Karpas-422 (cell line): ENCODE data around the gene KCNJ4. TPM values are rescaled to one million over a fixed set of nuclear protein-coding genes. Genes with fewer than 3 reads are reported as not detected.

Source experiments
- DNase-seq: peaks from one replicate; pipeline ENCODE4 v3.0.0-alpha.2; 2015
- H2AFZ ChIP-seq: fragments of 200-600 bp; sonication (generic); 2 replicates; pipeline ENCODE4 v1.6.1; 2014; ENCODE audit warnings: antibody characterized with exemption, low read length, mixed read lengths
- H3K27ac ChIP-seq: fragments of 200-600 bp; sonication (generic); 2 replicates; pipeline ENCODE4 v1.5.1; 2014; ENCODE audit warnings: mild to moderate bottlenecking, low read length, moderate library complexity
- H3K27me3 ChIP-seq: fragments of 200-600 bp; sonication (generic); 2 replicates; pipeline ENCODE4 v1.6.1; 2014; ENCODE audit warnings: low read length, mixed read lengths
- H3K36me3 ChIP-seq: fragments of 200-600 bp; sonication (generic); 2 replicates; pipeline ENCODE4 v1.6.1; 2014; ENCODE audit warnings: low read length, mixed read lengths; ENCODE audit not compliant: insufficient read depth
- H3K4me1 ChIP-seq: fragments of 200-600 bp; sonication (generic); 2 replicates; pipeline ENCODE4 v1.6.1; 2014; ENCODE audit warnings: mild to moderate bottlenecking, low read length, mixed read lengths
- H3K4me2 ChIP-seq: fragments of 200-600 bp; sonication (generic); 2 replicates; pipeline ENCODE4 v1.6.1; 2014; ENCODE audit warnings: low read length, low read depth, mild to moderate bottlenecking; ENCODE audit not compliant: poor library complexity, severe bottlenecking
- H3K4me3 ChIP-seq: fragments of 200-600 bp; sonication (generic); 2 replicates; pipeline ENCODE4 v1.5.1; 2014; ENCODE audit warnings: mild to moderate bottlenecking, antibody characterized with exemption, low read length, mixed read lengths
- H3K79me2 ChIP-seq: fragments of 200-600 bp; sonication (generic); 2 replicates; pipeline ENCODE4 v1.6.1; 2014; ENCODE audit warnings: mild to moderate bottlenecking, low read length, mixed read lengths
- H3K9ac ChIP-seq: fragments of 200-600 bp; sonication (generic); 2 replicates; pipeline ENCODE4 v1.6.0; 2014; ENCODE audit warnings: low read length
- H3K9me2 ChIP-seq: fragments of 200-600 bp; sonication (generic), shearing (Covaris generic); replicated peaks from 2 replicates; pipeline ENCODE4 v1.6.0; 2014; ENCODE audit warnings: mild to moderate bottlenecking, low read length, moderate library complexity; ENCODE audit not compliant: insufficient read depth
- H3K9me3 ChIP-seq: fragments of 300-700, 200-600 bp; sonication (generic); 2 replicates; pipeline ENCODE4 v1.6.1; 2014; ENCODE audit warnings: low read length, mixed read lengths
- H4K20me1 ChIP-seq: fragments of 200-600 bp; sonication (generic); 2 replicates; pipeline ENCODE4 v1.6.1; 2014; ENCODE audit warnings: mild to moderate bottlenecking, antibody characterized with exemption, low read length, low read depth; ENCODE audit not compliant: insufficient read depth
- total RNA-seq: library from RNA; depleted of rRNA; stranded (reverse); fragments of >200 nt; shearing (Covaris generic); gene quantifications from 2 replicates; pipeline ENCODE4 v1.2.3, GENCODE V29; 2014; ENCODE audit warnings: low replicate concordance

Gene KCNJ4
- total RNA-seq, 1 experiment from 2014 or later: not detected

DNA sequence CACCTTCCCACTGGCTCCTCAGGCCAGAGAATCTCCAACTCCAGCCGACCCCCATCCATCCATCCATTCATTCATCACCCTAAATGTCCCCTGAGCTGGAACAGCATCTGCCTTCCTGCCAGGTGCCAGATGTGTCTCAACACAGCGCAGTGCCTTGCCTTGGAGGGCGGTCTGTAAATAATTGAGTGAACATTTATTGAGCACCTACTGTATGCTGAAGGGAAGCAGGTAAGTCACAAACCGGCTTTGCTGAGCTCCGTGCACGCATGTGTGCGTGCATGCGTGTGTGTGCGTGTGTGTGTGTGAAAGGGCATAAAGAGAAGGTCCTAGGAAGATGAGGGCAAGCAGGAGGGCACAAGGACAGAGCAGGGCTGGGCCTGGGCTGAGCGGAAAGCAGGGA lies 10.2 kb downstream of the KCNJ4 start:
- H3K9me3 ChIP-seq: no peaks in the 10 kb centered on the region
- no peak for DNase-seq
- no peaks in the 10 kb centered on the region for H3K4me1 ChIP-seq
- no peak overlapping the region for H2AFZ ChIP-seq
- H3K79me2 ChIP-seq: no peaks in the 10 kb centered on the region
- no peak overlapping the region for H3K4me2 ChIP-seq
- H3K27me3 ChIP-seq: no peaks in the 10 kb centered on the region
- H3K27ac ChIP-seq: no peak overlapping the region
- H3K36me3 ChIP-seq: no peaks in the 10 kb centered on the region
- no peak overlapping the region for H3K4me3 ChIP-seq
- no peaks in the 10 kb centered on the region; the same call in 1 of the 2 replicates for H4K20me1 ChIP-seq
- no peak overlapping the region for H3K9ac ChIP-seq
- H3K9me2 ChIP-seq: no peaks in the 10 kb centered on the region

DNA sequence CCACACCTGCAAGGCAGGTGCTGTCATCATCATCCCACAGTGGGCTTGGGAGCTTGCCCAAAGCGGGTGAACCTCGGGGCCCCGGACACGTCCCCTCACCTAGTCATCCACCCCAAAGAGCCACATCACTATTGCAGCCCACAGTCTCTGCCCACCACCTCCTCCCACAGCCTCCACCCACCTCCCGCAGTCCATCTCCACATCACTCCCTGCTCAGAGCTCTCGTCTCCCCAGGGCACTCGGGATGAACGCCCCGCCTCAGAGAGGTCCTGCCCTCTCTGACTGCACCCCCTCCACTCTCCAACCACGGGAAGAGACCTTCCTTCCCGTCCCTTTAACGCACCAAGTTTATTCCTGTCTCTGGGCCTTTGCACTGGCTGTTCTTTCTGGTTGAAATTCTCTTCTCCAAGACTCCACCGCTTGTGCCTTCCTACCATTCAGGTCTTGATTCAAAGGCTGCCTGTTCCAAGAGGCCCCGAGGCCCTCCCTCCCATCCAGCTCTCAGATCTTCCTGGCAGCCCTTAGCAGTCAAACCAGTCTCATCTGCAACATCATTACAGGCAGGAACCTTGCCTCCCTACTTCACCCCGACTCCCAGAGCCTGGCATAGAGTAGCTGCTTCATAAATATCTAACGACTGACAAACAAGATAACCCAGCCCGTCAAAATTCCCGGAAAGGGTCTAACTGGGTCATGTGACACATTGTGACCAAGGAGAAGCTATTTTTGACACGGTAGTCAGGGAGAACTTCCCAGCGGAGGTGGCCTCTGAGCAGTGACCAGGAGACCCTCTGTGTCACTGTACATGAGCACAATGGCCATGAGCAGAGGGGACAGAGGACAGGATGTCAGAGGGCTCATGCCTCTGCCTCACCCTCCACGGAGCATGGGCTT lies 11.1 kb downstream of the KCNJ4 start:
- H3K9ac ChIP-seq: no peak overlapping the region
- no peak overlapping the region for H3K4me2 ChIP-seq
- H3K4me1 ChIP-seq: no peaks in the 10 kb centered on the region
- H3K4me3 ChIP-seq: no peak overlapping the region
- no peaks in the 10 kb centered on the region for H3K9me2 ChIP-seq
- no peak for DNase-seq
- no peaks in the 10 kb centered on the region for H3K79me2 ChIP-seq
- no peak overlapping the region for H2AFZ ChIP-seq
- H3K27ac ChIP-seq: no peak overlapping the region
- H3K9me3 ChIP-seq: no peaks in the 10 kb centered on the region
- H4K20me1 ChIP-seq: no peaks in the 10 kb centered on the region; the same call in 1 of the 2 replicates
- no peaks in the 10 kb centered on the region for H3K27me3 ChIP-seq
- no peaks in the 10 kb centered on the region for H3K36me3 ChIP-seq

DNA sequence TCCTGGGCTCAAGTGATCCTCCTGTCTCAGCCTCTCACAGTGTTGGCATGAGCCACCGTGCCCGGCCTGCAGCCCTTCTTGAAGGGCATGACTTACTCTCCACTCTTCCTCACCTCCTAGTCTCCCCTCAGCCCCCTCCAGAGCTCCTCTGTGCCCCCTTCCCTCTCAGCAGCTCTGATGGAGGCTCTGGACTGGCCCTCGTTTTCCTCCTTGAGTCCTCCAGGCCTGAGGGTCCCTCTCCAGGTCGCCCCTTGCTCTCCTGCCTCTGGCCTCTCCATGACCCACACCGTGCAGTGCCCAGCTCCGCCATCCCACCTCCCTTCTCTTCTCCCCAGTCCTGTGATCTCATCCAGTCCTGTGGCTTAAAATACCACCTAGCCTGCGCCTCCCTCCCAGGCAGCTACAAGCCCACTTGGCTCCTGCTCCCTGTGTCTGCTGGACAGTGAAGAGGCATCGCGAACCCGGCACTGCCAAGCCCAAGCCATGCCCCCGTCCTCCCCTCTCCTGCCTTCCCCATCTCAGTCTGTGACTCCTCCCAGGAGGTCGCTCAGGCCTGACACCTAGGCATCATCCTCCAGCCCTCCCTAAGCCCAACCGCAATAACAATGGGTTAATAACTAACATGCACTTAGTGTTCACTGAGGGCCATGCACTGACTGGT lies 11.9 kb downstream of the KCNJ4 start:
- H4K20me1 ChIP-seq: no peaks in the 10 kb centered on the region; the same call in 1 of the 2 replicates
- H3K4me3 ChIP-seq: no peak overlapping the region
- no peaks in the 10 kb centered on the region for H3K9me2 ChIP-seq
- H3K27ac ChIP-seq: no peak overlapping the region
- no peaks in the 10 kb centered on the region for H3K27me3 ChIP-seq
- no peaks in the 10 kb centered on the region for H3K4me1 ChIP-seq
- H3K4me2 ChIP-seq: no peak overlapping the region
- no peaks in the 10 kb centered on the region for H3K36me3 ChIP-seq
- no peak overlapping the region for H2AFZ ChIP-seq
- H3K9me3 ChIP-seq: no peaks in the 10 kb centered on the region
- DNase-seq: no peak
- no peak overlapping the region for H3K9ac ChIP-seq
- no peaks in the 10 kb centered on the region for H3K79me2 ChIP-seq

DNA sequence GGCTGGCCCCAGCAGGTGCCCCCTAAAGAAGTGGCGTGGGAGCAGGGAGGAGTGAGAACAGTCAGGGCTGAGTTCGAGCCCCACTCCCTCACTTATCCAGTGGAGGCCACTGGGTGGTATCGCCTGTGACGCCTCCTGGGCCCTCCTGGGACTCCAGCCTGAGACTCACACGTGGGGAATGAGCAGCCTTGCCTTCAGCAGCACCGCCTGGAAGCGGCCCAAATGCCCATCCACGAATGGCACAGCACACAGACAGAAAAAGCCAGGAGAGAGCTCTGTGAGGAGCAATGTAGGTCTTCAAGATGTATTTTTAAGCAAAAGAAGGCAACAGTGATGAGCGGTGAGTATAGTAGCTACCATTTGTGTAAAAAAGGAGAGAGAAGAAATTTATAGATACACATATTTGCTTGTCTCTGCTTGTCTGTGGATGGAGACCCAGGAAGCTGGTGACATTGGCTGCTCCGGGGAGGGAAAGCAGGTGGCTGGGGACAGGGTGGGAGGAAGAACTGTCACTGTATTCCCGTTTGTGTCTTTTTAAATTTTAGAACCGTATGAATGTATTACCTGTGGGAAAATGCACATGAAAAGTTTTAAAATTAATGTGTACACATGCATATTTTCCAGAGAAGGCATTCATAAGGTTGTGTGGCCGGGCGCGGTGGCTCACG lies 13.2 kb downstream of the KCNJ4 start:
- Histone ChIP-seq H3K79me2 (no peaks in the 10 kb centered on the region), H3K9ac (no peak overlapping the region), H3K36me3 (no peaks in the 10 kb centered on the region), H3K9me3 (no peaks in the 10 kb centered on the region), H2AFZ (no peak overlapping the region), H3K4me1 (no peaks in the 10 kb centered on the region), H4K20me1 (no peaks in the 10 kb centered on the region; the same call in 1 of the 2 replicates), H3K27me3 (no peaks in the 10 kb centered on the region), H3K4me2 (no peak overlapping the region), H3K9me2 (no peaks in the 10 kb centered on the region), H3K4me3 (no peak overlapping the region), H3K27ac (no peak overlapping the region)
- no peak for DNase-seq

DNA sequence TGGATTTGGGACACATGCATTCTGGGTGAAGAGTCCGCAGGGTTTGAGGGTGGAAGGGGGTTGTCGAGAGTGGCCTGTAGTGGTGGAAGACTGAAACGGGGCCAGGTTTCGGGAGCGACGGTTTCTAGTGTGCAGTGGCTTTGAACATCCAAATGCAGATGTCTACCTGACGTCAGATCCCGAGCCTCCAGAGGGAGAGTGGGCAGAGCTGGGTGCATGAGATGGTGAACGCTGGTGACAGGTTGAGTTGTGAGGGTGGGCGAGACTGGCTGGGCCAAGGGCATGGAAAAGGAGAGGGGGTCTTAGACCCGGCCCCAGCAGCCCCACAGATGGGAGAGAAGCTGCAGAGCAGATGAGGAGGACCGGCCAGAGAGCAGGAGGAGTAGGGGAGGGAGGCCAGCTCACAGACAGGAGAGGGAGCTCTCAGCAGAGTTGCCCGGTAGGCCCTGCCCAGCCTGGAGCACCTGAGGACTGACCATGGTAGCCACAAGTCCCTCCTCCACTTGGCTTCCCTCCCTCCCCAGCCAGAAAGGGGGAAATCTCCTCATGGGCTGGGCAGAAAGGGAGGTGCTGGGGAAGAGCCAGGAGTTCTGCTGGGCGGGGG lies 14.2 kb downstream of the KCNJ4 start:
- no peaks in the 10 kb centered on the region; the same call in 1 of the 2 replicates for H4K20me1 ChIP-seq
- H3K79me2 ChIP-seq: no peaks in the 10 kb centered on the region
- no peak overlapping the region for H3K9ac ChIP-seq
- H3K4me1 ChIP-seq: no peaks in the 10 kb centered on the region
- H3K4me3 ChIP-seq: no peak overlapping the region
- no peak overlapping the region for H3K27ac ChIP-seq
- no peaks in the 10 kb centered on the region for H3K27me3 ChIP-seq
- no peaks in the 10 kb centered on the region for H3K9me3 ChIP-seq
- no peaks in the 10 kb centered on the region for H3K36me3 ChIP-seq
- H3K9me2 ChIP-seq: no peaks in the 10 kb centered on the region
- no peak overlapping the region for H3K4me2 ChIP-seq
- H2AFZ ChIP-seq: no peak overlapping the region
- DNase-seq: no peak

DNA sequence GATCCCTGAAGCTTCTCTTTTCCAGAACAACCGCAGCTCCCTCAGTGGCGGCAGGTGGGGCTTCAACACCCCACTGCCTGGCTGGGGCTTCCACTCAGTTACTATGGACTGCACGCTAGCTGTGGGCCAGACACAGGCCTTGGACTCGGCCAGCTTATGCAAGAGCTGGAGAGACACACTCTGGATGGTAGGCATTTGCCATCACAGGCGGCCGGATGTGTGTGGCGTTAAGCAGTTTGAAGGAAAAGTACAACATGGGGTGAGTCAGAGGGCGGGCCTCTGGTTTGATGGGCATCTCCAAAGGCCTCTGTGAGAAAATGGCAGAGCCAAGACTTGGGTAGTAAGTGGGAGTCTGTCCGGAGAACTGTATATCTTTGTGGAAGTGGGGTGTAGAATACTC lies 17.6 kb downstream of the KCNJ4 start:
- Histone ChIP-seq H3K9me3 (no peaks in the 10 kb centered on the region), H3K9me2 (no peaks in the 10 kb centered on the region), H3K9ac (no peak overlapping the region), H3K4me2 (no peak overlapping the region), H3K4me3 (no peak overlapping the region), H3K79me2 (no peaks in the 10 kb centered on the region), H3K36me3 (no peaks in the 10 kb centered on the region), H4K20me1 (no peaks in the 10 kb centered on the region), H2AFZ (no peak overlapping the region), H3K27me3 (no peaks in the 10 kb centered on the region), H3K4me1 (no peaks in the 10 kb centered on the region), H3K27ac (no peak overlapping the region)
- no peak for DNase-seq

DNA sequence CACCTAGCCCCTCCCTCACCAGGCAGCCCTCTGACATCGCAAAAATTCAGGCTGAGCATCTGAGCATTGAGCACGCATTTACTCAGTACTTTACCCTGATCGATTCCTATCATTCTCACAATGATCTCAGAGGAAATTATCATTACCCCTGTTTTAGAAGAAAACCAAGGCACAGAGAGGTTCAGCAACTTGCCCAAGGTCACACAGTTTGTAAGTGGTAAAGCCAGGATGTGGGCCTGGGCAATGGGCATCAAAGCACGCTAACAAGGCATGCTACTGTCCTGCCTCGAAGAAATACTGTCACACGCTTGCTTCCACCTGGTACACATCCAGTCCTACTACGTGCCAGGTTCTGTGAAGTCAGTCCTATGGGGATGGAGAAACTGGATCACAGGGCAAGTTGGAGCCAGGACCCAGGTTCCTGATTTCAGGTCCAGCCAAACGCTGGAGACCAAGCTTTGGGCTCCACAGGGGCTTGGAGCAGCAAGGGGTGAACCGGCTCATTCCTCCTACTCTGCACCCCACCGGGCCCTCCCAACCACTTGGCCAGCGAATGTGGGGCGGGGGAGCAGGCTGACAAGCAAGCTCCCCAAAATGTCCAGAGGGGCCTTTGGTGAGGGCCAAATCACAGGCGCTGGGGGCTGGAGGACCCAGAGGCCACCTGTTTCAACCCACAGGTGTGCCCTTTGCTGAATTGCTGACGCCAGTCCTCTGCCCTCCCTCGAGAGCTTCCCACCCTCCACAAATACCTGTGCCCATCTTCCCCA lies 18.2 kb downstream of the KCNJ4 start:
- DNase-seq: no peak
- no peaks in the 10 kb centered on the region for H3K9me2 ChIP-seq
- H3K27me3 ChIP-seq: no peaks in the 10 kb centered on the region
- no peak overlapping the region for H3K9ac ChIP-seq
- H3K36me3 ChIP-seq: no peaks in the 10 kb centered on the region
- H2AFZ ChIP-seq: no peak overlapping the region
- no peak overlapping the region for H3K4me2 ChIP-seq
- H3K79me2 ChIP-seq: no peaks in the 10 kb centered on the region
- H4K20me1 ChIP-seq: no peaks in the 10 kb centered on the region
- no peak overlapping the region for H3K27ac ChIP-seq
- no peak overlapping the region for H3K4me3 ChIP-seq
- H3K4me1 ChIP-seq: no peaks in the 10 kb centered on the region
- no peaks in the 10 kb centered on the region for H3K9me3 ChIP-seq
